MG63 (cell line): ENCODE data around the gene NDST1. TPM values are rescaled to one million over a fixed set of nuclear protein-coding genes. Genes with fewer than 3 reads are reported as not detected.
"Not testable (repeated sequence)": the region's sequence is repeated elsewhere in the genome, so short reads cannot be mapped to it uniquely, and the experiment has no call there.

Source experiments
- DNase-seq: peaks from one replicate; pipeline ENCODE4 v3.0.0-alpha.2; 2020
- H3K27me3 ChIP-seq: fragments of 250-450 bp; sonication (Bioruptor Pico); 2 replicates; pipeline ENCODE4 v1.5.1; 2020; ENCODE audit warnings: mild to moderate bottlenecking, moderate library complexity
- H3K36me3 ChIP-seq: fragments of 250-450 bp; sonication (Bioruptor Pico); 2 replicates; pipeline ENCODE4 v1.5.1; 2020; ENCODE audit warnings: mild to moderate bottlenecking, moderate library complexity
- H3K4me3 ChIP-seq: fragments of 250-450 bp; sonication (Bioruptor Pico); 2 replicates; pipeline ENCODE4 v1.5.1; 2020; ENCODE audit warnings: mild to moderate bottlenecking, moderate library complexity
- H3K9me3 ChIP-seq: fragments of 250-450 bp; sonication (Bioruptor Pico); 2 replicates; pipeline ENCODE4 v1.5.1; 2020; ENCODE audit warnings: mild to moderate bottlenecking, moderate library complexity
- total RNA-seq: library from RNA; depleted of rRNA; stranded (reverse); fragments of >200 nt; shearing (Covaris generic); gene quantifications from 2 replicates; pipeline ENCODE4 v1.2.3, GENCODE V29; 2014; ENCODE audit warnings: low replicate concordance

The NDST1 gene
- total RNA-seq, 1 experiment from 2014 or later = 142 TPM

GRCh38 chr5:150513375-150514309 lies 5.7 kb downstream of the NDST1 start:
- Histone ChIP-seq H3K4me3 (no peak overlapping the region), H3K9me3 (no peaks in the 10 kb centered on the region), H3K36me3 (peaks cover 65% of the 10 kb centered on the region), H3K27me3 (no peaks in the 10 kb centered on the region)
- peak; percentile 39 for DNase-seq

DNA sequence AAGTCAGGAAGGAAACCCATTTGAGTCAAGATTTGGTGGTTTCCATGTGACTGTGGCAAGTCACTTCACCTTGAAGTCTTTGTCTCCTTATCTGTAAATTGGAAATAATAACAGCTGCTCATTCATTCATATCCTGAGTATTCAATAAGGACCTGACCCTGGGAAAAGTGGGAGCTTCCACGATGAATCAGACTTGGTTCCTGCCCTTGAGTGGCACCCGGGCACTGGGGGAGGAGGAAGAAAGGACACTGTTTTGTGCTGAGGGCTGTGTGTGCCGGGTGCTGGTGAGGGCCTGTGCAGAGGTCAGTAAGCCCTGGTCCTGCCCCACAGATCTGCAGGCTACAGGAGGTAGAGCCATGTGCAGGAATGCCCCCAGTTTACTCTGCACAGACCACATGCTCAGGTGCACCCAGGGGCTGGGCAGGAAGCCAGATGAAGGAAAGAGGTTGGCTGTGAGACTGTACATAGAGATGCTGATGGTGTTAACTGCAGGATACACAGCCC lies 6.8 kb downstream of the NDST1 start:
- peak; percentile 75 for DNase-seq
- no peaks in the 10 kb centered on the region for H3K9me3 ChIP-seq
- H3K36me3 ChIP-seq = peaks cover 65% of the 10 kb centered on the region
- no peaks in the 10 kb centered on the region for H3K27me3 ChIP-seq
- H3K4me3 ChIP-seq = no peak overlapping the region

GRCh38 chr5:150515446-150515845 lies 7.5 kb downstream of the NDST1 start:
- H3K36me3 ChIP-seq = peaks cover 67% of the 10 kb centered on the region
- H3K9me3 ChIP-seq = no peaks in the 10 kb centered on the region
- no peaks in the 10 kb centered on the region for H3K27me3 ChIP-seq
- H3K4me3 ChIP-seq = no peak overlapping the region
- peak; percentile 69 for DNase-seq

GRCh38 chr5:150516011-150516410 lies 8.1 kb downstream of the NDST1 start:
- DNase-seq = peak; percentile 66

GRCh38 chr5:150517272-150518152 lies 9.6 kb downstream of the NDST1 start:
- peak; percentile 95 for DNase-seq
- no peak overlapping the region for H3K4me3 ChIP-seq
- H3K36me3 ChIP-seq = peaks cover 79% of the 10 kb centered on the region
- no peaks in the 10 kb centered on the region for H3K9me3 ChIP-seq
- H3K27me3 ChIP-seq = no peaks in the 10 kb centered on the region

More at GRCh38 chr5:150516011-150516410, 8.1 kb downstream of the NDST1 start:
- H3K4me3 ChIP-seq = no peak overlapping the region
- peaks cover 67% of the 10 kb centered on the region for H3K36me3 ChIP-seq
- H3K9me3 ChIP-seq = no peaks in the 10 kb centered on the region
- no peaks in the 10 kb centered on the region for H3K27me3 ChIP-seq

DNA sequence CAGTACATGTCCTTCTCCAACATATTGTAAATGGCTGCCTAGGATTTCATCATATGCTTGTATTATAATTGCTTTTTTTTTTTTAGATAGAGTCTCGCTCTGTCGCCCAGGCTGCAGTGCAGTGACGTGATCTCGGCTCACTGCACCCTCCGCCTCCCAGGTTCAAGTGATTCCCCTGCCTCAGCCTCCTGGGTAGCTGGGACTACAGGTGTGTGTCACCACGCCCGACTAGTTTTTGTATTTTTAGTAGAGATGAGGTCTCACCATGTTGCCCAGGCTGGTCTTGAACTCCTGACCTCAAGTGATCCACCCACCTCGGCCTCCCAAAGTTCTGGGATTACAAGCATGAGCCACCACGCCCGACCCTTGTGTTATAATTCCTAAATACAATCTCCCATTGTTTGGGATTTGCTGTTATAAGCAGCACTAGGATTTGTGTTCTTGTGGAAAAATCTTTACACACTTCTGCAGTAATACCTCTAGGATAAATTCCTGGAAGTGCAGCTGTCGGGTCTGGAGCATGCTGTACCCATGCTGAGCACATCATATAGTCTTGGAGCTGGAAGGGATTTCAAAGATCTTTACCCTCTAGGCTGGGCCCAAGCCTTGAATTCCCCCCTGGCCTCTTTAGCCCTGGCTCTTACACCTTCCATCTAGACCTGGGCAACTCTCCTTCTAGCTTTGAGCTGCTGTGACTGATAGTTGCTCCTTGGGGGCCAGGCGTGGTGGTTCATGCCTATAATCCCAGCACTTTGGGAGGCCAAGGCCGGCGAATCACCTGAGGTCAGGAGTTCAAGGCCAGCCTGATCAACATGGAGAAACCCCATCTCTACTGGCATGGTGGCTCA lies 11.0 kb downstream of the NDST1 start:
- H3K36me3 ChIP-seq = peaks cover 80% of the 10 kb centered on the region
- H3K9me3 ChIP-seq, H3K27me3 ChIP-seq, H3K4me3 ChIP-seq: not testable (repeated sequence)
- peak; percentile 44 for DNase-seq

DNA sequence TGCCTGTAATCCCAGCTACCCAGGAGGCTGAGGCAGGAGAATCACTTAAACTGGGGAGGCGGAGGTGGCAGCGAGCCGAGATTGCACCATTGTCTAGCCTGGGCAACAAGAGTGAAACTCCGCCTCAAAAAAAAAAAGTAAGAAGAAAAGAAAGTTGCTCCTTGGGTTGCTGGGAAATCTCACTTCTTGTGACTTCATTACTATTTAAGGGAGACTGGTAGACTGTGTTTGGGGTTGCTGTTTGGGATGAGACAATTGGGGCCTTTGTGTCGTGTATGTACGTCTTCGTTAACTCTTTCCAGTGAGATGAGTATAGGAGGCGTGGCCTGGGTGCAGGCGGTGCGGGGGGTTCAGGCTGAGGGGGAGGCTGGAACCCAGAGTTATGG lies 11.6 kb downstream of the NDST1 start:
- DNase-seq = no peak
- H3K27me3 ChIP-seq = no peaks in the 10 kb centered on the region
- H3K36me3 ChIP-seq = peaks cover 82% of the 10 kb centered on the region
- no peaks in the 10 kb centered on the region for H3K9me3 ChIP-seq
- no peak overlapping the region for H3K4me3 ChIP-seq

GRCh38 chr5:150519978-150520377 lies 12.0 kb downstream of the NDST1 start:
- Histone ChIP-seq H3K36me3 (peaks cover 86% of the 10 kb centered on the region), H3K9me3 (no peaks in the 10 kb centered on the region), H3K27me3 (no peaks in the 10 kb centered on the region), H3K4me3 (no peak overlapping the region)
- no peak for DNase-seq

- peaks cover 92% of the 10 kb centered on the region for H3K36me3 ChIP-seq
- no peaks in the 10 kb centered on the region for H3K27me3 ChIP-seq
- no peak for DNase-seq
- H3K9me3 ChIP-seq = no peaks in the 10 kb centered on the region
- no peak overlapping the region for H3K4me3 ChIP-seq
Measured at GRCh38 chr5:150520747-150521521, 13.0 kb downstream of the NDST1 start.

DNA sequence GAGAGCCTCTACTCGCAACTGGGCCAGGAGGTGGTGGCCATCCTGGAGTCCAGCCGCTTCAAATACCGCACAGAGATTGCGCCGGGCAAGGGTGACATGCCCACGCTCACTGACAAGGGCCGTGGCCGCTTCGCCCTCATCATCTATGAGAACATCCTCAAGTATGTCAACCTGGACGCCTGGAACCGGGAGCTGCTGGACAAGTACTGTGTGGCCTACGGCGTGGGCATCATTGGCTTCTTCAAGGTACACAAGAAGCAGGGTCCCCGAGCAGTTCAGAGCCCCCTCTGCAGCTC lies 13.5 kb downstream of the NDST1 start:
- H3K36me3 ChIP-seq = peaks cover 92% of the 10 kb centered on the region
- no peak for DNase-seq
- no peaks in the 10 kb centered on the region for H3K9me3 ChIP-seq
- no peak overlapping the region for H3K4me3 ChIP-seq
- H3K27me3 ChIP-seq = no peaks in the 10 kb centered on the region

GRCh38 chr5:150521939-150522503 lies 14.1 kb downstream of the NDST1 start:
- DNase-seq = no peak
- no peak overlapping the region for H3K4me3 ChIP-seq
- no peaks in the 10 kb centered on the region for H3K27me3 ChIP-seq
- no peaks in the 10 kb centered on the region for H3K9me3 ChIP-seq
- H3K36me3 ChIP-seq = peaks cover 94% of the 10 kb centered on the region

- no peaks in the 10 kb centered on the region for H3K9me3 ChIP-seq
- H3K36me3 ChIP-seq = peaks cover 100% of the 10 kb centered on the region
- DNase-seq = no peak
- H3K27me3 ChIP-seq = no peaks in the 10 kb centered on the region
- no peak overlapping the region for H3K4me3 ChIP-seq
Measured at GRCh38 chr5:150522504-150523414, 14.8 kb downstream of the NDST1 start.

GRCh38 chr5:150523472-150524350 lies 15.8 kb downstream of the NDST1 start:
- DNase-seq = peak; percentile 66
- Histone ChIP-seq H3K4me3 (no peak overlapping the region), H3K36me3 (peaks cover 100% of the 10 kb centered on the region), H3K9me3 (no peaks in the 10 kb centered on the region), H3K27me3 (no peaks in the 10 kb centered on the region)

DNA sequence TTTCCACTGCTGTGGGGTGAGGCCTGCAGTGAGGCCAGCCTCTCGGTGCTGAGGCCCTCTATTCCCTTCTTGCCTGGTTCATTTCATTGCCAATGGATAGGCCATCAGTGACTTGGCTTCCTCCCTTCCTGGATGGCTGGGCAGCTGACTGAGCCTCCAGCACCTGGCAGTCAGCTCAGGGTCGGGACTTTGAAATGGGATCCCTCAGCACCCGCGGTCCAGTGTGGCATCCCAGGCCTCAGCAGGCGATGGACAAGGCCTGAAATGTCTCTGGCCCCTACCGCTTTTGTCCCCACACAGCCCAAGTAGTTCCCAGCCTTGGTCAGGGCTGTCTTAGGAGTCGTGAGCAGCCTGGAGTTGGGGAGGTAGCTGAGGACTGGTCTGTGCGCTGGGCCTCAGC lies 17.2 kb downstream of the NDST1 start:
- no peak for DNase-seq
- H3K9me3 ChIP-seq = no peaks in the 10 kb centered on the region
- H3K36me3 ChIP-seq = peaks cover 100% of the 10 kb centered on the region
- H3K4me3 ChIP-seq = no peak overlapping the region
- H3K27me3 ChIP-seq = no peaks in the 10 kb centered on the region
